HFF-Myc (cell line): ENCODE data around the gene CLEC16A.

Source experiments
- DNase-seq: peaks from one replicate; pipeline ENCODE4 v3.0.0-alpha.2; 2011; ENCODE audit warnings: low read depth; ENCODE audit errors: extremely low read depth
- H3K4me3 ChIP-seq: replicated peaks from 2 replicates; pipeline ENCODE4 v1.5.1; 2011; ENCODE audit warnings: low read depth, mild to moderate bottlenecking, control low read depth, low read length
- TF ChIP-seq, protein P1 (sequence below): IDR thresholded peaks from 2 replicates; pipeline ENCODE4 v1.5.1; 2012; ENCODE audit warnings: mild to moderate bottlenecking, low read depth, low read length, control low read depth; ENCODE audit errors: missing control alignments

CLEC16A gene

DNA sequence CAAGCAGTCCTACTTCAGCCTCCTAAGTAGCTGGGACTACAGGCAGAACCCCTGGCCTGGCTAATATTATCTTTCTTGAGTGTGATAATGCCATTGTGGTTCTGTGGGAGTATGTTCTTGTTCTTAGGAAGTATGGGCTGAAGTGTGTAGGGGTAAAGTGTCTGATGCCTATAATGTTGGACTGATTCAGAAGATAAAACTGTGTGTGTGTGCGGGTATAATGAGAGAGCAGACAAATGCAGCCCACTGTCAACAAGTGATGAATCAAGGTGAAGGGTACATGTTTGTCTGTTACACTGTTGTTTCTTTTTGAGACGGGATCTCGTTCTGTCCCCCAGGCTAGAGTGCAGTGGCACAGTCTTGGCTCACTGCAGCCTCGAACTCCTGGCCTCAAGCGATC lies 127.5 kb downstream of the CLEC16A start:
- TF ChIP-seq, protein P1, sequence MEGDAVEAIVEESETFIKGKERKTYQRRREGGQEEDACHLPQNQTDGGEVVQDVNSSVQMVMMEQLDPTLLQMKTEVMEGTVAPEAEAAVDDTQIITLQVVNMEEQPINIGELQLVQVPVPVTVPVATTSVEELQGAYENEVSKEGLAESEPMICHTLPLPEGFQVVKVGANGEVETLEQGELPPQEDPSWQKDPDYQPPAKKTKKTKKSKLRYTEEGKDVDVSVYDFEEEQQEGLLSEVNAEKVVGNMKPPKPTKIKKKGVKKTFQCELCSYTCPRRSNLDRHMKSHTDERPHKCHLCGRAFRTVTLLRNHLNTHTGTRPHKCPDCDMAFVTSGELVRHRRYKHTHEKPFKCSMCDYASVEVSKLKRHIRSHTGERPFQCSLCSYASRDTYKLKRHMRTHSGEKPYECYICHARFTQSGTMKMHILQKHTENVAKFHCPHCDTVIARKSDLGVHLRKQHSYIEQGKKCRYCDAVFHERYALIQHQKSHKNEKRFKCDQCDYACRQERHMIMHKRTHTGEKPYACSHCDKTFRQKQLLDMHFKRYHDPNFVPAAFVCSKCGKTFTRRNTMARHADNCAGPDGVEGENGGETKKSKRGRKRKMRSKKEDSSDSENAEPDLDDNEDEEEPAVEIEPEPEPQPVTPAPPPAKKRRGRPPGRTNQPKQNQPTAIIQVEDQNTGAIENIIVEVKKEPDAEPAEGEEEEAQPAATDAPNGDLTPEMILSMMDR = no peak
- no peak overlapping the region for H3K4me3 ChIP-seq

DNA sequence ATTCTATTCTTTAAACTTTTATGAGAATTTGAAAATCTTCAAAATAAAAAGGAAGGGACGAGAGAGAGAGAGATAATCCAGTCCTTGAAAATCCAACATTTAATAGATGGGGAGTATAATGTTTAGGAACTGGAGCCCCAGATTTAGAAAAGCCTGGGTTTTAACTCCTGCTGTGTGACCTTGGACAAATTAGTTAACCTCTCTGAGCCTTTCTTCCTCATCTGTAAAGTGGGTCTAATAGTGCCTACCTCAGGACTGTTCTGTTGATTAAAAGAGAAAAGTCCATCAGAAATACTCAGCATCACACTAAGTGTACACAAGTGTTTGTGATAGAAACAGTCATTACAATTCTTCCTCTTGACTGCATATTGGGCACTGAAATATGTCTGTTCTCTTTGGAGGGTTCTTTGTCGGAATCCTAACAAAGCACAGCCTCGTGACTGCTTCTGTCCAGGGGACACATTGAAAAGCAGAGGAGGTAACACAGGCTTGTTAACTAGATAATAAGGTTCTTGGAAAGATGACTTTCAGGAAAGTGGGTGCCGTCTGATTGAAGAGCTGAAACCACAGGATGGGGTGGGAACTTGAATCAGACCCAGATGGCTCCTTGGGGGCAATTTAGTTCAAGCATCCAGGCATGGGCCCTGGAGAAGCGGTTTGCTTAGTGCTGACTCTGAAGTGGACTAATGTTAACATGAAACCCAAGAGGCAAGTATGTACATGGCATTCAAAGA lies 128.2 kb downstream of the CLEC16A start:
- TF ChIP-seq, protein P1 = no peak
- no peak for DNase-seq
- no peak overlapping the region for H3K4me3 ChIP-seq

More for the DNA sequence above, 127.5 kb downstream of the CLEC16A start:
- DNase-seq = no peak

DNA sequence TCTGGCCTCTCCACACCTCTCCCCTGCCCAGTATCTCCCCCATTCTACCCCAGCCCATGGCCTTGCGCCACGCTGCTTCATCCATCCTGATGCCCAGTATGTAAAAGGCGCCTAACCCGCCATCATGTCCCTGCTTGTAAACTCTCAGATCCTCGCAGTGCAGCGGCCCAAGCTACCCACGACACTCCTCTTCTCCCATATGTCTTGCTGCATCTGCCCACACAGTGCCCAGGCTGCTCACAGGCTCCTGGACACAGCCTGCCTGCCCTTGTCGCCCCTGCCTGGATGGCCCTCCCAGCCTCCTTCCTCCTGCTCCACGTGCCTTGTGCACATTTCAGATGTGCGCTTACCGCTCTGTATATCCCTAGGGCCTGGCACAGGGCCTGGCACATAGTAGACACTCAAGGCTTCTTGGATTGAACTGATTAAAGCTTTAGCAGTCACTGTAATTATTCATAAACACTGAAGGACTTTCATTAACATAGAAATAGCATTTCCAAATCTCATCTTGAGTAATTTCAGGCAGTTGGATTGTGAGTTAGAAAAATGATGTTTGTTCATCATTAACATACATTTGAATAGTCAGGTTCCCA lies 129.1 kb downstream of the CLEC16A start:
- no peak for DNase-seq
- TF ChIP-seq, protein P1 = no peak
- no peak overlapping the region for H3K4me3 ChIP-seq

DNA sequence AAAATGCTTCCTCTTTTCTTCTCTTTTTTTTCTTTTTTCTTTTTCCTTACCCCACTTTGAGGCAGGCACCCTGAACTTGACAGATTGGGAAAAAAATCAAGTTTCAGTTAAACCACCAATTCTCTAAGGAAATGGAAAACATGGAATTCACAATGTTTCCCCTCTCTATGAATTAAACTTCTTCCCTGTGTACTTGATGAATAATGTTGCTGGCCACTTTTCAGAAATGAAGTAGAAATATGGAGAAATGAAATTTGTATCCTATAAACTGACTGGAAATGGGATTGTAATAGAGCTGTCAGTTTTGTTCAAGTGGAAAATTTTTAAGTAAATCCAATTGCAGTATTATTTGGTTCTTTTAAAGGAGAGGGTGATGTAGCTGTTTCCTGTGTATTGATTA lies 129.8 kb downstream of the CLEC16A start:
- H3K4me3 ChIP-seq = no peak overlapping the region
- TF ChIP-seq, protein P1 = no peak
- no peak for DNase-seq

GRCh38 chr16:11075163-11075562 lies 130.8 kb downstream of the CLEC16A start:
- TF ChIP-seq, protein P1 = no peak

GRCh38 chr16:11076259-11077018 lies 132.1 kb downstream of the CLEC16A start:
- no peak for DNase-seq
- no peak overlapping the region for H3K4me3 ChIP-seq
- TF ChIP-seq, protein P1 = no peak

More at GRCh38 chr16:11075163-11075562, 130.8 kb downstream of the CLEC16A start:
- H3K4me3 ChIP-seq = no peak overlapping the region
- no peak for DNase-seq
